Spleen (tissue), 11 donors: ENCODE data around the gene DEDD. TPM values are rescaled to one million over a fixed set of nuclear protein-coding genes. Genes with fewer than 3 reads are reported as not detected.

ENCODE experiments used
- DNase-seq: peaks from one replicate; pipeline ENCODE4 v3.0.0-alpha.2; 2020
- H3K27ac ChIP-seq, 8 donors: fragments of 200-600 bp; sonication (generic) in 7 of 8; 1 replicate in 4 of 8; 2 replicates in 4 of 8; pipeline versions ENCODE4 v1.5.0 to v1.8.0; 2016 to 2021; ENCODE audit warnings: inconsistent platforms in 4 of 8, mild to moderate bottlenecking in 4 of 8, moderate library complexity in 1 of 8
- H3K27me3 ChIP-seq, 7 donors: fragments of 200-600 bp; sonication (generic) in 6 of 7; replicated peaks in 1 of 7; 1 replicate in 4 of 7; 2 replicates in 3 of 7; pipeline versions ENCODE4 v1.5.0 to v1.8.0; 2016 to 2021; ENCODE audit warnings: inconsistent platforms in 3 of 7, mild to moderate bottlenecking in 1 of 7
- H3K36me3 ChIP-seq, 6 donors: fragments of 200-600 bp; sonication (generic) in 5 of 6; 1 replicate in 4 of 6; 2 replicates in 2 of 6; pipeline versions ENCODE4 v1.5.0 to v1.8.0; 2016 to 2021; ENCODE audit warnings: inconsistent platforms in 2 of 6
- H3K4me1 ChIP-seq, 6 donors: fragments of 200-600 bp; sonication (generic) in 5 of 6; 1 replicate in 3 of 6; 2 replicates in 3 of 6; pipeline versions ENCODE4 v1.5.0 to v1.8.0; 2016 to 2021; ENCODE audit warnings: inconsistent platforms in 3 of 6
- H3K4me3 ChIP-seq, 8 donors: fragments of 200-600 bp; sonication (generic) in 7 of 8; 1 replicate in 4 of 8; 2 replicates in 4 of 8; pipeline versions ENCODE4 v1.5.0 to v1.8.0; 2016 to 2021; ENCODE audit warnings: inconsistent platforms in 4 of 8, mild to moderate bottlenecking in 4 of 8, moderate library complexity in 2 of 8
- H3K9me3 ChIP-seq, 8 donors: fragments of 200-600 bp; sonication (generic) in 7 of 8; 1 replicate in 4 of 8; 2 replicates in 4 of 8; pipeline versions ENCODE4 v1.5.0 to v1.8.0; 2016 to 2021; ENCODE audit warnings: inconsistent platforms in 4 of 8
- POLR2A ChIP-seq, 3 donors: fragments of 450-650 bp; IDR thresholded peaks; one replicate each; pipeline ENCODE4 v1.5.1; 2017; ENCODE audit warnings: antibody characterized with exemption in 3 of 3, mild to moderate bottlenecking in 1 of 3
- POLR2AphosphoS5 ChIP-seq, 3 donors: sonication (generic); formaldehyde crosslinking; IDR thresholded peaks; one replicate each; pipeline ENCODE4 v1.5.1; 2017; ENCODE audit warnings: antibody characterized with exemption in 3 of 3
- WGBS, 5 donors: extraction: QIAGEN DNeasy Blood & Tissue Kit in 3 of 5; methylation state at CpG; one replicate each; pipeline versions ENCODE4 v1.1.5 to v1.1.7; 2013 to 2018; 5-methylcytosine and 5-hydroxymethylcytosine counted together
- intact Hi-C: fragments of 100-400 bp; cut with DNase I; formaldehyde crosslinking; loops from one replicate; pipeline ENCODE4 v1.15.0; 2023; ENCODE audit warnings: low total_unique reads
- polyA plus RNA-seq, 3 donors: library from polyadenylated mRNA; stranded (reverse); fragments of 200-250 nt; gene quantifications; one replicate each; pipeline ENCODE4 v1.2.1, GENCODE V29; 2013
- total RNA-seq, 7 donors: library from RNA; depleted of rRNA in 3 of 7; stranded (reverse); fragments of >200 nt in 3 of 7; fragmentation: NEBNext Ultra II Directional in 4 of 7; extraction: Animal tissue kit (Norgen Biotek cat#: 25700) in 4 of 7; gene quantifications; one replicate each; pipeline versions ENCODE4 v1.1.0 to v1.2.1, GENCODE V29; 2016 to 2021
- TF ChIP-seq, protein P1 (sequence below), 11 experiments: fragments of 200-600 bp in 7 of 11; fragments of 450-650 bp in 4 of 11; sonication (generic) in 4 of 11; IDR thresholded peaks in 8 of 11; conservative IDR thresholded peaks in 3 of 11; 1 replicate in 7 of 11; 2 replicates in 4 of 11; pipeline versions ENCODE4 v1.4.0 to v1.8.0; 2016 to 2021; ENCODE audit warnings: antibody characterized with exemption in 11 of 11, inconsistent platforms in 4 of 11, mild to moderate bottlenecking in 1 of 11
- donor health status: healthy with polysubstance abuse.
- donor health status: DM: no; HTN: no; CAD: no; lungs with moderate emphysema.
- donor health status: DM: no; HTN: no; CAD: no.
- donor health status: Bipolar disorder and iron deficiency.
- donor health status: healthy.
- donor health status: DM: no; HTN: no; CAD: no.
- donor health status: DM: yes; HTN: yes; CAD: no.

DEDD gene
- total and polyA plus RNA-seq, 10 donors, result 15.9 to 49.1 (median 37.6) TPM

DNA sequence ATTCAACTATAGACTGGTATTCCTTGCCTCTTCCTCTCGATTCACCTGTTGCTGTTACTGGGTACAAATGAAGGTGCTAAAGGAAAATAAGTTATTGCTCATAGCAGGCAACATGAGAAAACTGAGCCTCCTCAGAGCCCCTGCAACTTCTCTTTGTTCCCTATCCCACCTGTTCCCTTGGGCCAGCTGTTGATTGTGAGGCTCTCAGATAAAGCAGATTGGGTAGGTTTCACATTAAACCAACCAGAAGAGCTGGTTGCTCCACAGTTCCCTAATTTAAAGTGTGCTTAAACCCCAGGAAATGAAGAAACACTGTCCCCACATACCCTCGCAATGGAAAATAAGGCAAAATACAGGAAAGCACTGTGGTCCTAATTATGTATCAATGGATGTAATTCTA, 4.8 kb downstream of the DEDD start:
- Histone ChIP-seq H3K4me1 (peaks cover 32 to 94% (median 51%) of the 10 kb centered on the region in 6 donors), H3K27me3 (no peaks in the 10 kb centered on the region), H3K36me3 (peaks cover 2 to 80% (median 59%) of the 10 kb centered on the region in 6 donors), H3K4me3 (no peak overlapping the region), H3K9me3 (no peaks in the 10 kb centered on the region), H3K27ac (peak overlapping the region in 5 of 8 donors; percentile 18 to 69 (median 36))
- 65 to 85% (median 67%) methylated on average over 2 of the region's 2 CpGs for WGBS, 5 donors
- intact Hi-C loops, result no loop called here
- TF ChIP-seq, protein P1, sequence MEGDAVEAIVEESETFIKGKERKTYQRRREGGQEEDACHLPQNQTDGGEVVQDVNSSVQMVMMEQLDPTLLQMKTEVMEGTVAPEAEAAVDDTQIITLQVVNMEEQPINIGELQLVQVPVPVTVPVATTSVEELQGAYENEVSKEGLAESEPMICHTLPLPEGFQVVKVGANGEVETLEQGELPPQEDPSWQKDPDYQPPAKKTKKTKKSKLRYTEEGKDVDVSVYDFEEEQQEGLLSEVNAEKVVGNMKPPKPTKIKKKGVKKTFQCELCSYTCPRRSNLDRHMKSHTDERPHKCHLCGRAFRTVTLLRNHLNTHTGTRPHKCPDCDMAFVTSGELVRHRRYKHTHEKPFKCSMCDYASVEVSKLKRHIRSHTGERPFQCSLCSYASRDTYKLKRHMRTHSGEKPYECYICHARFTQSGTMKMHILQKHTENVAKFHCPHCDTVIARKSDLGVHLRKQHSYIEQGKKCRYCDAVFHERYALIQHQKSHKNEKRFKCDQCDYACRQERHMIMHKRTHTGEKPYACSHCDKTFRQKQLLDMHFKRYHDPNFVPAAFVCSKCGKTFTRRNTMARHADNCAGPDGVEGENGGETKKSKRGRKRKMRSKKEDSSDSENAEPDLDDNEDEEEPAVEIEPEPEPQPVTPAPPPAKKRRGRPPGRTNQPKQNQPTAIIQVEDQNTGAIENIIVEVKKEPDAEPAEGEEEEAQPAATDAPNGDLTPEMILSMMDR (IDR thresholded peaks at IDR 0.05 in 8 of 11, conservative IDR thresholded peaks at IDR 0.05 in 3 of 11), result no peak
- TF ChIP-seq POLR2A (IDR thresholded peaks at IDR 0.05), result no peak
- TF ChIP-seq POLR2AphosphoS5 (IDR thresholded peaks at IDR 0.05), result no peak
- peak; percentile 1 for DNase-seq

DNA sequence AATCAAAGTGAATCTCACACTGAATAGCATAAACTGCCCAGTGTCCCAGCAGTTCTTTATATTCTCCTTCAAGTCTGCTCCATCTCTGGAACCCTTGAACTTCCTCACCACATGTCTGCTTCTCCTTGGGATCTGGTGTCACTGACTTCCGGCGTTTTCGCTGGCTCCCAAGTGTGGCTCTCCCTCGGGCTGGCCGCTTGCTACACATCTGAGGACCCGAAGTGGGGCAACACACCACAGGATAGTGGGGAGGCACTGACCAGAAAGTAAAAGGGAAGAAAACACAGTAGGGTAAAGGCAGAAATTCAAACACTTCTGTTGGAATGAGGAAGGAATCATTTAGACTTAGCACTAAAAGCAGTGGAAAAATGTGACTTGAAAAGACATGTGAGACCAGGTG, 9.5 kb downstream of the DEDD start:
- Histone ChIP-seq H3K9me3 (no peaks in the 10 kb centered on the region), H3K4me3 (no peak overlapping the region), H3K36me3 (peaks cover 1 to 88% (median 69%) of the 10 kb centered on the region in 6 donors), H3K27me3 (no peaks in the 10 kb centered on the region), H3K4me1 (peaks cover 15 to 96% (median 58%) of the 10 kb centered on the region in 6 donors), H3K27ac (peak overlapping the region in 1 of 8 donors; percentile 98)
- 79 to 91% (median 86%) methylated on average over 6 of the region's 6 CpGs for WGBS, 5 donors
- TF ChIP-seq, protein P1 (IDR thresholded peaks at IDR 0.05 in 8 of 11, conservative IDR thresholded peaks at IDR 0.05 in 3 of 11), result no peak
- TF ChIP-seq POLR2AphosphoS5 (IDR thresholded peaks at IDR 0.05) (no peak), POLR2A (IDR thresholded peaks at IDR 0.05) (no peak)
- DNase-seq, result no peak
- intact Hi-C loops, result no loop called here

DNA sequence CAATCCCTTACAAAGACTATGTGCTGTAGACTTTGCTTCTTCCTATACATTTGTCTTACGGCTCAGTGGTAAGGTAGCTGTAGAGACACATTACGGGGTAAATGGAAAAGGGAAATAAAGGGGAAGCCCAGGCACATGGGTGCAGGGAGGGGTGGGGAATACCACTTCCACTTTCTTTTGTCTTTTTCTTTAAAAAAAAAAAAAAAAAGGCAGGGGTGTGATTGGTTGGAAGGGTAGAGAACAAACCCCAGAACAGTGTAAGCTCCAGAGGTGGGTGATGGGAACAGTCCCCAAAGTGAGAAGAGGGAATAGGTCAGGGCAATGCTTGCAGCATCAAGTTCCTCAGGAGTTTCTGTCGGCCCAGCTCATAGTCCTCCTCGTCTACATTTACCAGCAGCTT, 10.6 kb downstream of the DEDD start:
- Histone ChIP-seq H3K4me1 (peaks cover 18 to 93% (median 54%) of the 10 kb centered on the region in 6 donors), H3K27me3 (no peaks in the 10 kb centered on the region), H3K4me3 (no peak overlapping the region), H3K9me3 (no peaks in the 10 kb centered on the region), H3K36me3 (peaks cover 0 to 77% (median 63%) of the 10 kb centered on the region in 6 donors), H3K27ac (peak overlapping the region in 5 of 8 donors; percentile 29 to 98 (median 43))
- intact Hi-C loops, result no loop called here
- WGBS, 5 donors, result 40 to 57% (median 47%) methylated on average over 4 of the region's 4 CpGs
- TF ChIP-seq, protein P1 (IDR thresholded peaks at IDR 0.05 in 8 of 11, conservative IDR thresholded peaks at IDR 0.05 in 3 of 11), result no peak
- no peak for TF ChIP-seq POLR2AphosphoS5 (IDR thresholded peaks at IDR 0.05)
- no peak for TF ChIP-seq POLR2A (IDR thresholded peaks at IDR 0.05)
- no peak for DNase-seq

DNA sequence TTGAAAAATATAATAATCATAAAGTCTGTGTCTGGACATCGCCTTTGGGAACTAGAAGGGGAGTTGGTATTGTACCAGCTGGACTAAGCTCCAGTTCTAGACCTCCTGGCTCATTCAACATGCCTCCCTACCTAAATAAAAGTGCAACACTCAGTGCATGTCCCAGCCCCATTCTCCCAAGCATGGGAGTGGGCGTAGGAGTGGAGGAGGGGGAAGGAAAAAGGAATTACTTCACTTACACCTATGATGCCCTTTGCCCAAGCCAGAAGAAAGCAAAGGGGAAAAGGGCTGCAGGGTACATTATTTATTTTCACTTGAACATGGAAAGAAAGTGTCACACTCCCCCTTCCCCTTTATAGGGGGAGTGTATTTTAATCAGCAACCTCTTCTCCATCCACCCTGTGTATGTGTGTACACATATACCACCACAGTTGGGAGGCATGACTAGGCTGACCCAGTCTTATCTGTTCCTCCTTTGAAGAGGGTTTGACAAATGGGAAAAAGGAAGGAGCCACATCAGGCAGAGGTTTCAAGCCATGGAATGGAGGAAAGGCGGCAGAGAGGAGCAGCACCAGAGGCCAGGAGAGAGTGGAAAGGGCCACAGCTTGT, 11.3 kb downstream of the DEDD start:
- intact Hi-C loops, result no loop called here
- Histone ChIP-seq H3K9me3 (no peaks in the 10 kb centered on the region), H3K36me3 (peaks cover 0 to 70% (median 59%) of the 10 kb centered on the region in 6 donors), H3K4me1 (peaks cover 25 to 93% (median 58%) of the 10 kb centered on the region in 6 donors), H3K27ac (peak overlapping the region in 4 of 8 donors; percentile 43 to 98 (median 96)), H3K4me3 (no peak overlapping the region), H3K27me3 (no peaks in the 10 kb centered on the region)
- DNase-seq, result no peak
- WGBS, 5 donors, result 76 to 95% (median 89%) methylated on average over 3 of the region's 3 CpGs
- TF ChIP-seq, protein P1 (IDR thresholded peaks at IDR 0.05 in 8 of 11, conservative IDR thresholded peaks at IDR 0.05 in 3 of 11), result no peak
- no peak for TF ChIP-seq POLR2A (IDR thresholded peaks at IDR 0.05)
- peak in 1 of 3 donors; percentile 10 for TF ChIP-seq POLR2AphosphoS5 (IDR thresholded peaks at IDR 0.05)
